Keratinocyte (primary cell): ENCODE data around the gene DLL3. TPM values are rescaled to one million over a fixed set of nuclear protein-coding genes. Genes with fewer than 3 reads are reported as not detected.

Experiments used
- DNase-seq: peaks from one replicate; pipeline ENCODE4 v3.0.0-alpha.2; 2011; ENCODE audit warnings: low read depth, missing footprints, low spot score
- FAIRE-seq: peaks from 2 replicates; lab custom pipeline; 2011; peaks lifted over from hg19 to GRCh38; lab: Jason Lieb, UNC
- H2AFZ ChIP-seq: 2 replicates; pipeline ENCODE4 v1.6.0; 2012; ENCODE audit warnings: low read length, control low read depth, inconsistent platforms; ENCODE audit not compliant: control insufficient read depth
- H3K27ac ChIP-seq: 2 replicates; pipeline ENCODE4 v1.5.1; 2011; ENCODE audit warnings: low read length; ENCODE audit not compliant: control insufficient read depth, insufficient read depth
- H3K27me3 ChIP-seq: 3 replicates; pipeline ENCODE4 v1.6.0; 2011; ENCODE audit warnings: low read length; ENCODE audit not compliant: control insufficient read depth, insufficient read depth; ENCODE audit errors: extremely low read depth
- H3K36me3 ChIP-seq, 2 experiments: 2 replicates in 1 of 2; 3 replicates in 1 of 2; pipeline ENCODE4 v1.5.1; 2011; ENCODE audit warnings: low read length in 2 of 2, mild to moderate bottlenecking in 1 of 2; ENCODE audit not compliant: control insufficient read depth in 2 of 2, insufficient read depth in 2 of 2; ENCODE audit errors: extremely low read depth in 1 of 2
- H3K4me1 ChIP-seq: 3 replicates; pipeline ENCODE4 v1.5.1; 2011; ENCODE audit warnings: low read length; ENCODE audit not compliant: control insufficient read depth, insufficient read depth; ENCODE audit errors: extremely low read depth
- H3K4me2 ChIP-seq: 3 replicates; pipeline ENCODE4 v1.6.0; 2011; ENCODE audit warnings: low read depth, low read length; ENCODE audit not compliant: control insufficient read depth, insufficient read depth; ENCODE audit errors: extremely low read depth
- H3K4me3 ChIP-seq, 3 experiments: fragments of 200-600 bp in 1 of 3; sonication (generic) in 1 of 3; 2 replicates in 2 of 3; 3 replicates in 1 of 3; pipeline ENCODE4 v1.5.1; 2011 to 2016; ENCODE audit warnings: low read length in 3 of 3, mild to moderate bottlenecking in 3 of 3, control low read depth in 2 of 3, inconsistent platforms in 1 of 3, low read depth in 1 of 3, mixed read lengths in 1 of 3, mixed run types in 1 of 3, moderate library complexity in 1 of 3; ENCODE audit not compliant: control insufficient read depth in 2 of 3, insufficient read depth in 2 of 3; ENCODE audit errors: extremely low read depth in 1 of 3
- H3K79me2 ChIP-seq: 2 replicates; pipeline ENCODE4 v1.6.0; 2012; ENCODE audit warnings: low read length; ENCODE audit not compliant: control insufficient read depth, insufficient read depth
- H3K9ac ChIP-seq: 3 replicates; pipeline ENCODE4 v1.6.0; 2011; ENCODE audit warnings: low read length; ENCODE audit not compliant: control insufficient read depth, insufficient read depth; ENCODE audit errors: extremely low read depth
- H3K9me1 ChIP-seq: 3 replicates; pipeline ENCODE4 v1.6.0; 2011; ENCODE audit warnings: low read length; ENCODE audit not compliant: control insufficient read depth, insufficient read depth; ENCODE audit errors: extremely low read depth
- H3K9me3 ChIP-seq: 2 replicates; pipeline ENCODE4 v1.5.1; 2012; ENCODE audit warnings: low read depth, low read length; ENCODE audit not compliant: control insufficient read depth
- H4K20me1 ChIP-seq: 3 replicates; pipeline ENCODE4 v1.6.0; 2011; ENCODE audit warnings: low read length; ENCODE audit not compliant: control insufficient read depth, insufficient read depth; ENCODE audit errors: extremely low read depth
- EZH2 ChIP-seq: IDR thresholded peaks from one replicate; pipeline ENCODE4 v1.6.1; 2012; ENCODE audit warnings: inconsistent platforms, mild to moderate bottlenecking, low read length, moderate library complexity
- dilution Hi-C: fragments of 300-500 bp; cut with MboI; formaldehyde crosslinking; loops from one replicate; pipeline ENCODE4 v1.7.0; 2020; ENCODE audit warnings: low sequenced_read_pairs; ENCODE audit not compliant: extremely low pct_ligation_motif_present
- polyA plus RNA-seq, 5 experiments: library from polyadenylated mRNA; depleted of rRNA in 3 of 5; stranded (reverse) in 3 of 5; stranded (forward) in 1 of 5; unstranded in 1 of 5; fragments of >200 nt; gene quantifications; 1 replicate in 1 of 5; 2 replicates in 3 of 5; 3 replicates in 1 of 5; pipeline versions ENCODE4 v1.2.1 to v1.2.3, GENCODE V29; 2011 to 2012; ENCODE audit warnings: missing spikeins in 2 of 5, low read depth in 1 of 5, low replicate concordance in 1 of 5
- TF ChIP-seq, protein P1 (sequence below), 3 experiments: IDR thresholded peaks in 1 of 3; conservative IDR thresholded peaks in 1 of 3; optimal IDR thresholded peaks in 1 of 3; 2 replicates in 2 of 3; 3 replicates in 1 of 3; pipeline versions ENCODE3 to v1.5.1; 2011; ENCODE audit warnings: low read length in 3 of 3, mild to moderate bottlenecking in 3 of 3, moderate library complexity in 2 of 3, control low read depth in 1 of 3, inconsistent platforms in 1 of 3; ENCODE audit not compliant: insufficient read depth in 2 of 3; ENCODE audit errors: extremely low read depth in 1 of 3

The DLL3 gene
- polyA plus RNA-seq, 1 donor (not counting 4 experiments of a cell fraction or from before 2014, with no cell fraction given) = 0.89 TPM

DNA sequence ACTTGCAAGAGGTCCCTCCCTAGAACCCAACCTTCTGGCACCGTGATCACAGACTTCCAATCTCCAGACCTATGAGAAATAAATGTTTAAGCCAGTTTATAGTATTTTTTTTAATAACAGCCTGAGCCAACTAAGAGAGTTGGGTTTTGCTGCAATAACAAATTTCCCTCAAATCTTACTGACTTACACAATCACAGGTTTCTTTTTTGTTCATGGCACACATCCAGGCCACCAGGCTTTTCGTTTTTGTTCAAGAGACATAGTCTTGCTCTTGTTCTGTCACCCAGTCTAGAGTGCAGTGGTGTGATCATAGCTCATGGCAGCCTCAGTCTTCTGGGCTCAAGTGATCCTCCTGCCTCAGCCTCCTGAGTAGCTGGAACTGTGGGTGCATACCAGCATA lies 14.2 kb downstream of the DLL3 start:
- Histone ChIP-seq H3K4me2 (no peak overlapping the region), H3K27me3 (peaks cover 50% of the 10 kb centered on the region), H3K9ac (no peak overlapping the region), H3K4me1 (peaks cover 4% of the 10 kb centered on the region), H3K27ac (no peak overlapping the region), H3K79me2 (no peaks in the 10 kb centered on the region), H4K20me1 (no peaks in the 10 kb centered on the region), H3K4me3 (no peak overlapping the region), H3K9me1 (no peaks in the 10 kb centered on the region), H2AFZ (no peak overlapping the region), H3K9me3 (no peaks in the 10 kb centered on the region), H3K36me3 (no peaks in the 10 kb centered on the region)
- DNase-seq = no peak
- FAIRE-seq = no peak
- TF ChIP-seq EZH2 = no peak
- TF ChIP-seq, protein P1, sequence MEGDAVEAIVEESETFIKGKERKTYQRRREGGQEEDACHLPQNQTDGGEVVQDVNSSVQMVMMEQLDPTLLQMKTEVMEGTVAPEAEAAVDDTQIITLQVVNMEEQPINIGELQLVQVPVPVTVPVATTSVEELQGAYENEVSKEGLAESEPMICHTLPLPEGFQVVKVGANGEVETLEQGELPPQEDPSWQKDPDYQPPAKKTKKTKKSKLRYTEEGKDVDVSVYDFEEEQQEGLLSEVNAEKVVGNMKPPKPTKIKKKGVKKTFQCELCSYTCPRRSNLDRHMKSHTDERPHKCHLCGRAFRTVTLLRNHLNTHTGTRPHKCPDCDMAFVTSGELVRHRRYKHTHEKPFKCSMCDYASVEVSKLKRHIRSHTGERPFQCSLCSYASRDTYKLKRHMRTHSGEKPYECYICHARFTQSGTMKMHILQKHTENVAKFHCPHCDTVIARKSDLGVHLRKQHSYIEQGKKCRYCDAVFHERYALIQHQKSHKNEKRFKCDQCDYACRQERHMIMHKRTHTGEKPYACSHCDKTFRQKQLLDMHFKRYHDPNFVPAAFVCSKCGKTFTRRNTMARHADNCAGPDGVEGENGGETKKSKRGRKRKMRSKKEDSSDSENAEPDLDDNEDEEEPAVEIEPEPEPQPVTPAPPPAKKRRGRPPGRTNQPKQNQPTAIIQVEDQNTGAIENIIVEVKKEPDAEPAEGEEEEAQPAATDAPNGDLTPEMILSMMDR (optimal IDR thresholded peaks at IDR 0.05 in 1 of 3, IDR thresholded peaks at IDR 0.05 in 1 of 3, conservative IDR thresholded peaks at IDR 0.05 in 1 of 3; ENCODE audit: extremely low read depth in 1 of 3, insufficient read depth in 2 of 3, low read length in 3 of 3) = no peak
- dilution Hi-C loops = no loop called here

DNA sequence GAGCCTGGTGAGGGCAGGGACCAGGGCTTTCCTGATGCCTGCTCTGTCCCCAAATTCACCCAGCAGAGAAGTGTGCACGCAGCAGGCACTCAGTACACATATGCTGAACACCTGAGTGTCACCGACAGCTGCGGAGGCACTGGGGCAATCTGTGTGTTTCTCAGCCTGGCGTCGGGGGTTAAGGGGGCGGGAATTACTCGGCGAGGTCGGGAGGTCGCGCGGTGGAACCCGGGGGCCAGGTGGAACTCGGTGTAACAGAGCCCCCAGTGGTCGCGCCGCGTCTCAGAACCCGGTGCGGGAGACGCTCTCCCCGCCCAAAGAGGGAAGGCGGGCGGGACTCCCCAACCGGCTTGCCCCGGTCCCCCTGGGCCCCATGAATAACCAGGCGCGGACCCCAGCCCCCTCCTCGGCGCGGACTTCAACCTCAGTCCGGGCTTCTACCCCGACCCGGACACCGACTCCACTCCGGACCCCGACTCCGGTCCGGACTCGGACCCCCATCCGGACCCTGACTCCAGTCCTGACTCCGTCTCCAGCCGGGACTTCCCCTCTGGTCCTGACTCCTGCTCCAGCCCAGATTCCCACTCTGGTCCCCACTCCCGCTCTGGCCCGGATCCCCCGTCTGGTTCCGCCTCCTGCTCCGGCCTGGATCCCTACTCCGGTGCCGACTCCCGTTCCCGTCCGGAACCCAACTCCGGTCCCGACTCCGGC lies 16.2 kb downstream of the DLL3 start, which contains the start of gene SELENOV:
Gene SELENOV (plus strand): TSS at position 300 of the 711 bp plus-strand sequence. CDS start 74 bp downstream, at position 374.
- Histone ChIP-seq H3K9me1 (no peaks in the 10 kb centered on the region), H3K79me2 (no peaks in the 10 kb centered on the region), H2AFZ (peak within 1 kb of the TSS; percentile 26), H3K9ac (no peak within 1 kb of the TSS), H3K4me2 (peak within 1 kb of the TSS; percentile 71), H3K27ac (no peak within 1 kb of the TSS), H3K36me3 (no peaks in the 10 kb centered on the region), H4K20me1 (no peaks in the 10 kb centered on the region), H3K27me3 (peaks cover 58% of the 10 kb centered on the region), H3K9me3 (no peaks in the 10 kb centered on the region), H3K4me1 (peaks cover 13% of the 10 kb centered on the region), H3K4me3 (peak within 1 kb of the TSS; percentile 9 to 46 (median 29))
- dilution Hi-C loops = no loop called here
- FAIRE-seq (no peak), DNase-seq (no peak)
- TF ChIP-seq, protein P1 (optimal IDR thresholded peaks at IDR 0.05 in 1 of 3, IDR thresholded peaks at IDR 0.05 in 1 of 3, conservative IDR thresholded peaks at IDR 0.05 in 1 of 3; ENCODE audit: extremely low read depth in 1 of 3, insufficient read depth in 2 of 3, low read length in 3 of 3) = peak in 1 of 3 experiments; percentile 3
- TF ChIP-seq EZH2 = peak; percentile 84
